Lower leg skin (tissue), 4 donors: Measurements from ENCODE around the gene BSG. TPM values are rescaled to one million over a fixed set of nuclear protein-coding genes. Genes with fewer than 3 reads are reported as not detected.
A peak's percentile ranks its signal among the peaks of the same experiment; 100 is the strongest.

ENCODE experiments used
- DNase-seq, 2 donors: peaks; one replicate each; pipeline ENCODE4 v3.0.0-alpha.2; 2019; ENCODE audit warnings: low spot score in 2 of 2
- H3K4me3 ChIP-seq: fragments of 200-600 bp; sonication (generic); 2 replicates; pipeline ENCODE4 v1.5.1; 2017; ENCODE audit warnings: mild to moderate bottlenecking, low read depth; ENCODE audit not compliant: poor library complexity, severe bottlenecking
- CTCF ChIP-seq, 3 donors: fragments of 450-650 bp; IDR thresholded peaks; one replicate each; pipeline ENCODE4 v1.5.1; 2016; ENCODE audit warnings: antibody characterized with exemption in 3 of 3, mild to moderate bottlenecking in 3 of 3, moderate library complexity in 2 of 3
- POLR2A ChIP-seq, 2 donors: fragments of 450-650 bp; IDR thresholded peaks; one replicate each; pipeline ENCODE4 v1.6.1; 2016 to 2017; ENCODE audit warnings: antibody characterized with exemption in 2 of 2, mild to moderate bottlenecking in 1 of 2, moderate library complexity in 1 of 2
- WGBS, 2 donors: methylation state at CpG; one replicate each; pipeline ENCODE4 v1.1.5; 2018; 5-methylcytosine and 5-hydroxymethylcytosine counted together
- intact Hi-C: fragments of 100-400 bp; cut with DNase I; formaldehyde crosslinking; loops from one replicate; pipeline ENCODE4 v1.15.0; 2023; ENCODE audit warnings: low total_unique reads
- total RNA-seq, 4 donors: library from RNA; depleted of rRNA; stranded (reverse); fragments of >200 nt; gene quantifications; one replicate each; pipeline ENCODE4 v1.1.0, GENCODE V29; 2016

The BSG gene
- total RNA-seq, 4 donors from 2014 or later, result 288 to 344 (median 307) TPM

- 3 to 4% methylated on average over 18 to 26 of the region's 41 CpGs for WGBS, 2 donors
- H3K4me3 ChIP-seq, result no peak overlapping the region
- peak; percentile 59 to 94 for DNase-seq
- intact Hi-C loops, result no loop called here
- no peak for TF ChIP-seq POLR2A (IDR thresholded peaks at IDR 0.05)
- no peak for TF ChIP-seq CTCF (IDR thresholded peaks at IDR 0.05)
These were observed 15.8 kb downstream of the BSG start for GRCh38 chr19:588093-588740.

- 14 to 18% methylated on average over 28 to 44 of the region's 54 CpGs for WGBS, 2 donors
- no peak for TF ChIP-seq CTCF (IDR thresholded peaks at IDR 0.05)
- TF ChIP-seq POLR2A (IDR thresholded peaks at IDR 0.05), result no peak
- no peak for DNase-seq
- H3K4me3 ChIP-seq, result no peak overlapping the region
- intact Hi-C loops, result no loop called here
These were observed 16.6 kb downstream of the BSG start for GRCh38 chr19:588741-589692.

- intact Hi-C loops, result no loop called here
- no peak for DNase-seq
- no peak within 1 kb of the TSS for H3K4me3 ChIP-seq
- TF ChIP-seq POLR2A (IDR thresholded peaks at IDR 0.05) (no peak), CTCF (IDR thresholded peaks at IDR 0.05) (no peak)
- 0% methylated on average over 11 of the region's 132 CpGs; no CpG with 5 or more reads in 1 of the 2 donors for WGBS, 2 donors
These were observed 17.4 kb downstream of the BSG start, which contains the start of gene HCN2 for GRCh38 chr19:589693-590395. HCN2 (plus strand) TSS chr19:589881; CDS start chr19:589946, 65 bp downstream.

GRCh38 chr19:590396-590745 is 18.0 kb downstream of the BSG start:
- 0 to 13% methylated on average over 6 to 34 of the region's 50 CpGs for WGBS, 2 donors
- no peak for DNase-seq
- intact Hi-C loops, result no loop called here
- H3K4me3 ChIP-seq, result no peak overlapping the region
- TF ChIP-seq CTCF (IDR thresholded peaks at IDR 0.05), result no peak
- no peak for TF ChIP-seq POLR2A (IDR thresholded peaks at IDR 0.05)

GRCh38 chr19:590750-591098 is 18.3 kb downstream of the BSG start:
- 4 to 6% methylated on average over 26 to 33 of the region's 41 CpGs for WGBS, 2 donors
- TF ChIP-seq CTCF (IDR thresholded peaks at IDR 0.05) (no peak), POLR2A (IDR thresholded peaks at IDR 0.05) (no peak)
- H3K4me3 ChIP-seq, result no peak overlapping the region
- no peak for DNase-seq
- intact Hi-C loops, result no loop called here
